GM04504 (cell line): ENCODE data around the gene RASD1.
"Not testable (repeated sequence)": the region's sequence is repeated elsewhere in the genome, so short reads cannot be mapped to it uniquely, and the experiment has no call there.

Experiments
- DNase-seq: peaks from one replicate; pipeline ENCODE4 v3.0.0-alpha.2; 2012; ENCODE audit warnings: low read depth

Gene RASD1

GRCh38 chr17:17469358-17469757, 26.8 kb downstream of the RASD1 start:
- DNase-seq: no peak

DNA sequence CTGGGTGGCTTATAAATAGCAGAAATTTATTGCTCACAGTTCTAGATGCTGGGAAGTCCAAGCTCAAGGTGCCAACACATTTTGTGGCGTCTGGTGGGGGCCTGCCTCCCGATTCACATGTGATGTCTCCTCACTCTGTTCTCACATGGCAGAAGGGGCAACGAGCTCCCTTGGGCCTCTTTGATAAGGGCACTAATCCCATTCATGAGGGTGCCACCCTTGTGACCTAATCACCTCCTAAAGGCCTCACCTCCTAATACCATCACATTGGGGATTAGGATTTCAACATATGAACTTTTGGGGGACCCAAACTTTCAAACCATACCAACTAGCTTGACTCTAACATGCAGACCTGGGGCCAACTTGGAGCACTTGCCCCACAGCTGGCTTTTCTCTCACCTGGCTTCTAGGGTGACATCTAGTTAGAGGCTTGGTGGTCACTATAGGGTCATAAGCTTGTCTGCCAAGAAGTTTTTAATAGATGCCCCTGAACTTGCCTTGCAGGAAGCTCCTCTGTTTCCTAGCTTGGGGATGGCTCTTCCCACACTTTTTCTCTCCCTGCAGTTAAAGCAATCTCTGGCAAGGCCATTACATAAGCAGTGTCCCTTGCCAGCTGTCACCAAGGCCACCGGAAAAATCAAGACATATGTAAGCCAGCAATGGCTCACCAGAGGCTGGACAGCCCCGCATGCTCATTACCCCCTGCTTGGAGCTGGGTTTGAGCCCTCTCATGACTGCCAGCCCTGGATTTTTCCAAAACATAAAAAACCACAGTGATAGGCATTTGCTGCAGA, 27.8 kb downstream of the RASD1 start:
- no peak for DNase-seq

GRCh38 chr17:17467720-17468119, 28.5 kb downstream of the RASD1 start:
- no peak for DNase-seq

GRCh38 chr17:17467016-17467415, 29.2 kb downstream of the RASD1 start:
- no peak for DNase-seq

DNA sequence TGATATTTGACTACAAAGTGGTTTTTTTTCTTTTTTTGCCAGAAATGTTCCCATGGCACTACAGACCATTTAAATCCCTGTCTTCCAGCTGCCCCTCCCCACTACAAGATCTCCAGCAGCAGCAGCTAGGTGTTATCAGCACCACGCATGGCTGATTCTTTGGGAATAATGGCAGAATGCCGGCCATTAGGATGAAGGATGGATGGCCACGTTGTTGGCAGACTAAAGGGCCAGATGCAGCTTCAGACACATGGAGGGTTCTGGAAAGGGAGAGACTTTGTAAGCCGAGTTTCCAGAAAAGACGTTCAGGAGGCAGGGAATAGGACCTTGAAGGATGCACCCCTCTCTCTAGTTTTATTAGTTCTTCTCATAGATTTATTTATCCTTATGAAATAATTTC, 29.7 kb downstream of the RASD1 start:
- DNase-seq: no peak

GRCh38 chr17:17465878-17466277, 30.3 kb downstream of the RASD1 start:
- DNase-seq: not testable (repeated sequence)

- no peak for DNase-seq
These were observed 32.4 kb downstream of the RASD1 start for GRCh38 chr17:17463821-17464220.

DNA sequence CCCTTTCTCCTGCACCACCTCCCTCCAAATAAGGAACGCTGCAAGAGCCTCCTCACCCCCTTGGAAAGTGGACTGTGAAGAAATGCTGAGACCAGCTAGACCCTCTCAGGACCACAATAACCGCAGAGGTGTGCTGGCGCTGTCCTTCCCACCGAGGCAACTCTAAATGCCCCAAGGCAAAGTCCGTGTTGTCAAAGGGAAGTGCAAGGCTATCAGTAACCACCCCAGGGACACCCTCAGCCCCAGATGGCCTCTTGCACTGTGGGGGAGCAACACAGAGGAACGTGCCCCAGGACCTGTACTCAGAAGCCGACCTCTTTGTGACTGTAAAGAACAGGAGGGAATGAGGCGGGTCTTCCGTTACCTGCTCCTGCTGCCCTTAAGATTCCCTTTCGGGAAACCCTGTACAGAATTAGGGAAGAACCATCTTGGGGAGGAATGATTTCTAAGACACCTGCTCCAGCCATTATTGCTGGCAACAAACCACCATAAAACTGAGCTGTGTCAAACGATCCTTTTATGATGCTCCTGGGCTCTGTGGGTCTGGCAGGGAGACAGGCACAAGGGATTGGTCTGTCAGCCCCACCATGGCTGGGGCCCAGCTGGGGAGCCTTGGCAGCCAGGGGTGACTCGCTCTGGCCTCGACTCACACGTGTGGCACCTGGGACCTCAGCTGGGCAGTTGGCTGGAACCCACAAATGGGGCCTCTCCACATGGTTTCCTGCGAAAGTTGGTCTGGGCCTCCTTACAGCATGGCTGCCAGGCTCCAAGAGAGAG, 34.0 kb downstream of the RASD1 start:
- DNase-seq: no peak

- DNase-seq: no peak
These were observed 36.2 kb downstream of the RASD1 start for GRCh38 chr17:17460038-17460437.

DNA sequence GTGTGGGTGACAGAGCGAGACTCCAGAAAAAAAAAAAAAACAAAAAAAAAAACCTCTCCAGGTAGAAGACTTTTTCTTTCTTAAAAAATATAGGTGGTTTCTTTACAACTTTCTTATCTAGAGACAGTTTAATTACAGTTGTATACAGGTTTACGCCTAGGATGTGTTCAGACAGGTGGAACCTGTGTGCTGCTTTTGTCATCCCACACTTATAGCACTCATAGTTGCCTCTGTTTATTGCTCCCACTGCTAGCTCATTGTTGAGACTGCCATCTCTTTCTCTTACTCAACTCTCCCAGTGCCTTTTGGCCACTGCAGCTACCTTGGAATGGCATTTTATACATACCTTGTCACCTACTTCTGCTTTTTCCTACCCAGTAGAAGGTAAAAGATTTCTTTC, 38.5 kb downstream of the RASD1 start:
- no peak for DNase-seq

DNA sequence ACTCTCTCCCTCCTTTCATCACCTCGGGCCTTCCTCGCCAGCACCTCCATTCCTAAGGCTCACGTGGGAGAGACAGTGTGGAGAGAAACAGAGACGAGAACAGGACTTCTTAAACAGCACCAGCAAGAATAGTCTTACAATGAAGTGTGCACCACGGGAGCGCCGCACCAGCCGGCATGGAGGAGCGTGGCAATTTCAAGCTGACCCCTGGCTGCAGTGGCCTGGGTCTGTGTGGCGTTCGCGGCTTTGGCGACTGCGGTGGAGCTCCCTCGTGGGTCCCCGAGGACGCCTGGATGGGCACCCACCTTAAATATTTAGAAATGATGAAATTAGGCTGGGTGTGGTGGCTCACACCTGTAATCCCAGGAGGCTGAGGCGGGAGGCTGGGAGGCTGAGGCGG, 39.9 kb downstream of the RASD1 start:
- no peak for DNase-seq

GRCh38 chr17:17455173-17455572, 41.0 kb downstream of the RASD1 start:
- DNase-seq: no peak

DNA sequence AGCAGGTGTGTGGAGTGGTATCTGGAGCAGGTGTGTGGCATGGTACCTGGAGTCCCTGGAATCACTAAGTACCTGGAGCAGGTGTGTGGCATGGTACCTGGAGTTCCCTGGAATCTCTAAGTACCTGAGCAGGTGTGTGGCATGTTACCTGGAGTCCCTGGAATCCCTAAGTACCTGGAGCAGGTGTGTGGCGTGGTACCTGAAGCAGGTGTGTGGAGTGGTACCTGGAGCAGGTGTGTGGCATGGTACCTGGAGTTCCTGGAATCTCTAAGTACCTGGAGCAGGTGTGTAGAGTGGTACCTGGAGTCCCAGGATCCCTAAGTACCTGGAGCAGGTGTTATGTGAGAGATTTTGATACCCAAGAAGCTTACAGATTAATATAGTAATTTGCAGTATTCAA, 41.5 kb downstream of the RASD1 start:
- not testable (repeated sequence) for DNase-seq

DNA sequence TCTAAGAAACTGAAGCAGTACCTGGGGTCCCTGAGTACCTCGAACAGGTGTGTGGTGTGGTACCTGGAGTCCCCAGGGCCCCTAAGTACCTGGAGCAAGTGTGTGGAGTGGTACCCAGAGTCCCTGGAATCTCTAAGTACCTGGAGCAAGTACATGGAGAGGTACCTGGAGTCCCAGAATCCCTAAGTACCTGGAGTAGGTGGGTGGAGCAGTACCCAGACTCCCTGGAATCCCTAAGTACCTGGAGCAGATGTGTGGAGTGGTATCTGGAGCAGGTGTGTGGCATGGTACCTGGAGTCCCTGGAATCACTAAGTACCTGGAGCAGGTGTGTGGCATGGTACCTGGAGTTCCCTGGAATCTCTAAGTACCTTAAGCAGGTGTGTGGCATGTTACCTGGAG, 41.9 kb downstream of the RASD1 start:
- DNase-seq: no peak

GRCh38 chr17:17453088-17453487, 43.1 kb downstream of the RASD1 start:
- no peak for DNase-seq

DNA sequence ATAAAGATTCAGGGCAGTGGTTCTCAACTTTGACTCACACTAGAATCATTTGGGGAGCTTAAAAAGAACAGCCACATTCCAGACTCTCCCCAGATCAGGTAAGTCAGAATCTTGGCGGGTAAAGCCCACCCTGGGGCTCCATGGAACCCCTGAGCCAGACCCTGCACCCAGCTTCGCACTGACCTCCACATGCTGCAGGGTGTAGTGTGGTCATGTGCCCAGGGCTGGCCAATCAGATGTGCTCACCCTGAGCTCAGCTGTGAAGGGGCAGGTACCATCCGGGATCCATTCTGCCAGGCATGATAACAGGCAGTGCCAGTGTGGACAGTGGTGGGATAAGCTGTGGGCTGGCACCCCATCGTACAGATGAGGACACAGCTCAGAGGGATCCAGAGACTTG, 47.5 kb downstream of the RASD1 start:
- DNase-seq: no peak

GRCh38 chr17:17448076-17448475, 48.1 kb downstream of the RASD1 start:
- DNase-seq: no peak

- no peak for DNase-seq
These were observed 48.9 kb downstream of the RASD1 start for GRCh38 chr17:17447264-17447663.

DNA sequence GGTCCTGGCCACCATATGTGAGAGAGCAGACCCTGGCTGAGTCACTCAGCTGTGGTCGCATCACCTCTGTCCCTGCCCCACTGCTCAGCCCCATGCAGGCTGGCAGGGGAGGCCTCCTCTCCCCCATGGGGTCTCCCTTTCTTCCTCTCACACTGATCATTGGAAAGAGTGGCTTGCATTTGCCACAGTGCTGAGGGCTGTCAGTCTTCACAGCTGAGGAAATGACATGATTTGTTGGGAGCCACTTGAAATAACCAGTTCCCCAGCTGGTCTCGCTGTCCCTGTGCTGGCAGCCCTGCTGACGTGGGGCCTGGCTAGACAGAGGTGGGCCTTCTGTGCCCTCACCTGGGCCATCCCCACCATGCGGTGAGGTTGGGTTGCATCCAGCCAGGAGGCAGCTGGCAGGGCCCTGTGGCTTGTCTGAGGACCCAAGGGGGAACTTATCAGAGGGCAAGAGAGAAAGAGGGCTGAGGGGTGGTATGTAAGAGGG, 49.5 kb downstream of the RASD1 start:
- DNase-seq: no peak

- DNase-seq: peak; percentile 93
These were observed 50.1 kb downstream of the RASD1 start for GRCh38 chr17:17445925-17446665.

- no peak for DNase-seq
These were observed 50.8 kb downstream of the RASD1 start for GRCh38 chr17:17445296-17445924.
